ENCODE results near the gene BLOC1S5.
"Not testable (repeated sequence)": the region's sequence is repeated elsewhere in the genome, so short reads cannot be mapped to it uniquely, and the experiment has no call there.

The BLOC1S5 gene

DNA sequence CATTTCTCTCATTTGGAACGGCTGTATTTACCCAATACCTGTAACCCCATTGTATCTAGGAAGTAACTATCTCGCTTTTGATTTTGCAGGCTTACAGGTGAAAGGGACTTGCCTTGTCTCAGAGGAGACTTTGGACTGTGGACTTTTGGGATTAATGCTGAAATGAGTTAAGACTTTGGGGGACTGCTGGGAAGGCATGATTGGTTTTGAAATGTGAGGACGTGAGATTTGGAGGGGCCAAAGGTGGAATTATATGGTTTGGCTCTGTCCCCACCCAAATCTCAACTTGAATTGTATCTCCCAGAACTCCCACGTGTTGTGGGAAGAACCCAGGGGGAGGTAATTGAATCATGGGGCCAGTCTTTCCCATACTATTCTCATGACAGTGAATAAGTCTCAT, 18.4 kb downstream of the BLOC1S5 start:
- not testable (repeated sequence) for DNase-seq (ENCODE audit: low read depth in 1 of 2, low spot score in 1 of 2)

DNA sequence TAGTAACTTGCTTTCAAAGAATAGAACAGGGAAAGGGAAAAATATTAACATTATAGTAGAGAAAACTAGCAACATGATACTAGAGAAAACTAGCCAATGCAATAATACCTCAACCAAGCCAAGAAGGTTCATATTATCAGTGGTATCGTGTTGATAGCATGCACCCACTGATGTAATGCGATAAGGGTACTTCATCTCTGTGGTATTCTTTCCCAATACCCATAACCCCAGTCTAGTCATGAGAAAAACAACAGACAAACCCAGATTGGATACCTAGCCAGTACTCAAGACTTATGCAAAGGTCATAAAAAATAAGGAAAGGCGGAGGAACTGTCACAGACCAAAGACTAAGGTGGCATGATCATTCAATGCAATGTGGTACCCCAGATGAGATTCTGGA, 21.0 kb downstream of the BLOC1S5 start:
- DNase-seq (ENCODE audit: low read depth in 1 of 2, low spot score in 1 of 2) = no peak

DNA sequence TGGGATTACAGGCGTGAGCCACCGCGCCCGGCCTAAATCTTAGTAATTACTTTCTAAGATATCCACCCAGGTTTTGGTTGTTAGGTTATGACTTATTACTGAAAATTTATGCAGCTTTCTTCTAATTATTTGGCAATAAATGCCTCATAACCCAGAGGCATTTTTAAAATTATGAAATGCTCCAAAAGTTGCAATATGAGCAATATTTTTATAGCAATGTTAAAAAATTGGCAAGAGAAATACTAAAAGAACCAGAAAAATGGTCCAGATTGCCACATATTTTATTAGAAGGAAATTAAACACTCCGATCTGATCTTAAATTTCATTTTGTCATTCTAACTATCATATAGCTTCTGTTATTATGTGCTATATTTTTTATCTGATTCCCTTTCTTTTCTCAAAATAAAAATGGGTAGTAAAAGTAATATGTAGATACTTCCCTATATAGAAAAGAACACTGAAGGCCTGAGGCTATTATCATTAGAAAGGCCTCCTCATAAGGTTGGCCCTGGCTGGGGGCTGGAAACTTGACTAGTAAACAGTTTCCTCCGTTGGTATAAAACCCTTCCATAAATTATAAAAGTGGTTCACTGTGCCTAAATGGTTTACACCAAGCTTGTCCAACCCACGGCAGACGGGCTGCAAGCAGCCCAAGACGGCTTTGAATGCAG, 22.1 kb downstream of the BLOC1S5 start:
- DNase-seq (ENCODE audit: low read depth in 1 of 2, low spot score in 1 of 2) = no peak

DNA sequence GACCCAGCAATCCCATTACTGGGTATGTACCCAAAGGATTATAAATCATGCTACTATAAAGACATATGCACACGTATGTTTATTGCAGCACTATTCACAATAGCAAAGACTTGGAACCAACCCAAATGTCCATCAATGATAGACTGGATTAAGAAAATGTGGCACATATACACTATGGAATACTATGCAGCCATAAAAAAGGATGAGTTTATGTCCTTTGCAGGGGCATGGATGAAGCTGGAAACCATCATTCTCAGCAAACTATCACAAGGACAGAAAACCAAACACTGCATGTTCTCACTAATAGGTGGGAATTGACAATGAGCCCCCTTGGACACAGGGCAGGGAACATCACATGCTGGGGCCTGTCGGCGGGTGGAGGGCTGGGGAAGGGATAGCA, 30.1 kb downstream of the BLOC1S5 start:
- DNase-seq (ENCODE audit: low read depth in 1 of 2, low spot score in 1 of 2) = not testable (repeated sequence)

DNA sequence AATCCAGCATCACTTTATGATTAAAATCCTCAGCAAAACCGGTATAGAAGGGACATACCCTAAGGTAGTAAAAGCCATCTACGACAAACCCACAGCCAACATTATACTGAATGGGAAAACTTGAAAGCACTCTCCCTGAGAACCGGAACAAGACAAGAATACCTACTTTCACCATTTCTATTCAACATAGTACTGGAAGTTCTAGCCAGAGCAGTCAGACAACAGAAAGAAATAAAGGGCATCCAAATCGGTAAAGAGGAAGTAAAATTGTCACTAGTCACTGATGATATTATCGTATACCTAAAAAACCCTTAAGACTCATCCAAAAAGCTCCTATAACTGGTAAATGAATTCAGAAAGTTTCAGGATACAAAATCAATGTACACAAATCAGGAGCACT, 33.3 kb downstream of the BLOC1S5 start:
- DNase-seq (ENCODE audit: low read depth in 1 of 2, low spot score in 1 of 2) = no peak

DNA sequence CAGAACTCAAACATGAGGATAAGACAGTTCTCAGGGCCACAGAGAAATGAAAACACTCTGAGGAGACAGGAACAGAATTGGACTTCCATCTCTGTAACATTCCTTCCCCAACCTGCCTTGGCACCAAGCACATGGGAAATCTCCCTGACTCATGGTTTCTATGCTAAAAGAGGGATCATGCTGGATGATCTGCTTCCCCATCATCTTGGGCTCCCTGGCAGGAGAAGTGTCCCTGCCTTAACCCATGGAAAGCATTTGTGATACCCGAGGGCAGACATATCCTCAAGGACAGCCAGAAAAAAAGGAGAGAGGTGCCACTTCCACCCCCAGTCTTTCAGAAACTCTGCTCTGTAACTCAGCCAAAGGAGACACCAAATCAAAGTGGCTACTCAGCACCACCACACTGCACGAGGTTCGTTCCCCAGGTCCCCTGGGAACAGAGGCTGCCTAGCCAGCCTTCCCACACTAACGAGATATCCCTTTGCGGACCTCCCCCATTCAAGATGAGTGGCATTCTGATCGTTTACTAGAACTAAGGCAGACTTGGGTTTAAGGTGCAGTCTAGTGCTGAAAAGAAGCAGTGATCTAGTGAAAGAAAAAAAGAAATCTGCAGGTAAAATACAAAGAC, 34.8 kb downstream of the BLOC1S5 start:
- no peak for DNase-seq (ENCODE audit: low read depth in 1 of 2, low spot score in 1 of 2)

DNA sequence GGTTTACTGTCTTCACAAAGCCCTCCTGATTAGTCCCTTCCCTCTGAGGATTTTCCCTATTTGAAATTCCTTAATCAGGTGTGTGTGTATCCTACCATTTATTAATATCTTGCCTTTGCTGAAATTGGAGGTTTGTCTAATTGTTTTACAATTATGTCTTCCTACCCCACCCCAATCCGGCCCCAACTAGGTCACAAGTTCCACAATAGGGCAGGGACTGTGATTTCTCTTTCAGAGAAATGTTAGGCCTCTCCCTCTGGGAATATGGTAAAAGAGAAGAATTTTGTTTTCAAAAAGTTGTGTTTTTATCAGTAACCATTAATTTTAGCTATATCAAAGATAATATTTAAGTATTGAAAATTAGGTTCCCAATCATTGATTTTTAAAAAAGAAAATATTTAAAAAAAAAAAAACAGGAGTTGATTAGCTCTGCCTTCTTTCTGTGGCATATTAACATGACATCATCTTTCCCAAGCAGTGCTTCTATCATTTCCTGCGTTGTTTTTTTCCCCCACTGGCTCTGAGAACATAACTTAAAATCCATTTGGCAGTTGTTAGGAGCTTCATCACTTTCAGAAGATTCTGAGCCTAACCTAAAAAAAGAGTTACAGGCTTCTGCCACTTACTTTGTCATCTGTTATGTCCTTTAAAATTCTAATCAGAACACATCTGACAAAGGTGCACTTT, 36.1 kb downstream of the BLOC1S5 start:
- DNase-seq (ENCODE audit: low read depth in 1 of 2, low spot score in 1 of 2) = no peak

DNA sequence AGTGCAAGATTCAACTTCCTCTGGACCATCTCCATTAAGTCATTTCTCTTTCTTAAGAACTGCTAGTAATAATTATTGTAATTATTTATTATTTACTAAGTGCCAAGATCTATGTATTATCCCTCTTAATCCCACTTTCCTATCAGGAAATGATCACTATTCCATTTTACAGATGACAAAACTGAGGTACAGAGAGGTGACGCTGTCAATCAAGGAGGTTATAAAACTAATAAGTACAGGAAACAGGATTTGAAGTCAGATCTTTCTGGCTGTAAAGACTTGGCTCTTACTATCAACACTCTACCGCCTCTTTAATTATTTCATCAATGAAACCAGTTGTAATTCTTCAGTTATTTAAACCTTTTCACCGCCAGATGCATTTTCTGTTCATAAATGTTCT, 37.4 kb downstream of the BLOC1S5 start:
- DNase-seq (ENCODE audit: low read depth in 1 of 2, low spot score in 1 of 2) = no peak

DNA sequence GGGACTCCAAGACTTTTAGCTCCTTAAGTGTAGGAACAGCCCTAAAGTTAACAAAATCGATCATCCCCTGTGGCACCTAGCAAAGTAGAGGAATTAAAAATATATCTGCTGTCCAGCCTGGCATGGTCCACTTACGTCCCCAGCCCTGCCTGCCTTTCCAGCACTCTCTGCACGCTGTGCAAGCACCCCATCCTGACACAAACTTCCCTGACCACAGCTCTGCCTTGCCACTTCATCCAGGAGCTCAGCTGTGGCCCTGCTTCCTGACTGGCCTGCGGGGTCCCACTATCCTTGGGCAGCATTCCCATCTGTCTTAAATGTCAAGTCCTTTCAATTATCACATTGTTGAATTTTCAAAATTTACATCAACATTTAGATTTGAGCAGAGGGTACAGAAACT, 39.0 kb downstream of the BLOC1S5 start:
- no peak for DNase-seq (ENCODE audit: low read depth in 1 of 2, low spot score in 1 of 2)

DNA sequence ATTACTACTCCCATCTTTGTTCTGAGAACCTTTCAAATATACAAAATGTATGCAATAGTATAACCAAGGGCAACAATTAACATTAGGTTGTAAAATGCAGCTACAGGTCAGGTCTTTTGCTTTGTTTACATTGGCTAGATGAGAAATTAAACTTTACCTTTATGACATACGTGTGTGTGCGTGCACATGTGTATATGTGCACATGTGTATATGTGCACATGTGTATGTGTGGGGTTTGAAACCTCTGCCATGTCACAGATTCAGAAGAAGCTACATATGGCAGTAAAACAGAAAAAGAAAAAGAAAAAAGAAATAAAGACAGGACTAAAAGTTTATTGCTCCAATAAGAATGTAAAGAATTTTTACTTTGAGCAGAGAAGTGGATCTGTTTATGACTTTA, 40.6 kb downstream of the BLOC1S5 start:
- DNase-seq (ENCODE audit: low read depth in 1 of 2, low spot score in 1 of 2) = no peak

DNA sequence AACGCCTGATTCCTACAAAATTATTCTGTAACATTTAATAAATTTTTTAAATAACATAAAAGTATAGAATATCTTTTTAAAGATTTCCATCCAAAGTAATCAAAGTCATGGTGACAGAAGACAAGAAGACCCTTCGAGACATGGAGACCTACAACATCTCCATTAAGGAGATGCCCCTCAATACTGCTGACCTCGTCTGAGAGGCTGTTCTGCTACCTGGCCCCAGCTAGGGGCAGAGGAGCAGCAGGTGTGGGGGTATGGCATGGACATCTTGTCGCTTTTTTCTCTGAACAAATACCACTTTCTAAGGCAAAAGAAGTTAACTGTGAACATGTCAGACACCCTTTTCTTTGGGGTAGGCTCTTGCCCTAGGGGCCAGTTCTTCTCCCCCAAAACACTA, 44.1 kb downstream of the BLOC1S5 start:
- DNase-seq (ENCODE audit: low read depth in 1 of 2, low spot score in 1 of 2) = no peak

DNA sequence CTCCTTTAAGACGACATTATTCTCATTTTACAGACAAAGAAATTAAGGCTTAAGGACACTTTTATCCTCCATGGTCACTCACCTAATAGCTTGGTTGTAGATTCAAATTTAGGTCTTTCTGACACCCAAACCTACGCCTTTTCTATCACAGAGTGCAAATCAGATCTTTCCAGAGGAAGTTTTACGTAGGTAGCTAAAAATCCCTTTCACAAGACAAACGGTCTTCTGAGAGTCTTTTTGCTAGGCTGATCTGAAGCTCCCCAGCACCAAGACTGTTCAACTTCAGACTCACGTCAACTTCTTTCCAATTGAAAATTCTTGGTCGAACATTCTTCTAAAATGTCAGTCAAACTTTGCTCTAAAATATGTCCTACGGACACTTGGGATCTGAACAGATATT, 46.5 kb downstream of the BLOC1S5 start:
- no peak for DNase-seq (ENCODE audit: low read depth in 1 of 2, low spot score in 1 of 2)

DNA sequence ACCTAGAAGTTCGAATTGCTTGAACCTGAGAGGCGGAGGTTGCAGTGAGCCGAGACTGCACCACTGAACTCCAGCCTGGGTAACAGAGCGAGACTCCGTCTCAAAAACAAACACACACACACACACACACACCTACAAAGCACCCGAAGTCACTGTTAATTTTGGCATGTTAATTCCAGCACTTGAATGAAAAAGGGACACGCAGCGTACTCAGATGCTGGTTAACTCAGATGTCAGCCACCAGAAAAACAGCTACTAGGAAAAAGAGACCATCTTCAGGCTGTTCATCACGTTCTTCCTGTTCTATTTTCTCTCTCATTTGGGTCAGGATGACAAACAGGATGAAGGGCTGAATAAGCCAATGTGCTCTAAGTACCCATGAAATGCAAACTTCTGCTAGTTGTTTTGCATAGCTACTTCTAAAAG, 46.9 kb downstream of the BLOC1S5 start:
- DNase-seq (ENCODE audit: low read depth in 1 of 2, low spot score in 1 of 2) = no peak

DNA sequence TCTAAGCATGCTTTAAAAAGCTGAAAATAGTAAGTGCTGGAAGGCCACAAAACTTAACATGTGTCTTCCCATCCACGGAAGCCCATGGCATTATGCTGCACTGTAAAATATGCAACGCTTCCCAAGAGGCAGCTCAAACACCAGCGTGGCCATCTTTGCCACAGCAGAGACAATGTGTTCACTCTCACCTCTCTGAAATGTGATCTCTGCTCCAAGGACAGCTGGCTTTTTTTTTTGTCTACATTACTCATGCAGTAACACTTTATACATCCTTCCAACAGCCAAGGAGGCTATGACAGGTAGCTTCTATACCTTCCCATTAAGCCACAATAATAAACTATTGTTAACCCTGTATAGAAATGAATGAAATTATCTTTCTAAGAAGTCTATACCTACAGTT, 49.2 kb downstream of the BLOC1S5 start:
- no peak for DNase-seq (ENCODE audit: low read depth in 1 of 2, low spot score in 1 of 2)

DNA sequence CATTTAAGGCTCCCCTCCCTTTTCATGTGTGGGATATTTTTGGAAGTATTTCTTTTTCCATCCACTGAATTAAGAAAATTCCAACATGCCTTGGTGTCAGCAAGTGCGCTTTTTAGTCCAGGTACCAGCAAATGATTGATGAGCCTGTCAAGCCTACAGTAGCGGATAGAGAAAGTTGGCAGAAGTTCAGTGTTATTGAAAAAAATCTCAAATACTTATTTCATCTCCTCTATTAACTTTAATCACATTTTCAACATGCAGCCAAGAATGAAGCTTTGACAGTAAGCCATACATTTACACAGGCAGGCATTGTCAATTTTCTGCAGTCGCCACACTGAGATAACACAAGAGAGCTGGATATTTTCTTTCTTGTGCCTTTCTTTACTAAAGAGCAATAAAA, 50.4 kb downstream of the BLOC1S5 start:
- no peak for DNase-seq (ENCODE audit: low read depth in 1 of 2, low spot score in 1 of 2)

DNA sequence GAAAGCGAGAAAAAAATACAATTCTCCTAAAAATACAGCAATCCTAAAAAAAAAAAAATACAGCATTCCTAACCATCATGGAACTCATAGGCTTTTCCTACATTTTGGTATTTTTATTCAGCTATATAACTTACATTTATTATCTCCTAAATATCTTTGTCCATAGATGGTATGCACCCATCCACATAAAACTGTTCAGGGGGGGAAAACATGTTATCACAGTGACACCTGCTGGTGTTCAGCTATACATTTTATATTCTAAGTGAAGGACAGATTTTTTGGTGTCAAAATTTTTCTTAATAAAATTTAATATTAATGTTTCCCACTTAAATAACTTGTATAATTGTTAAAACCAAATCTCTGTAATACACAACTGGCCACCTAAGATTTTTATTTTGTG, 58.0 kb downstream of the BLOC1S5 start:
- DNase-seq (ENCODE audit: low read depth in 1 of 2, low spot score in 1 of 2) = no peak

DNA sequence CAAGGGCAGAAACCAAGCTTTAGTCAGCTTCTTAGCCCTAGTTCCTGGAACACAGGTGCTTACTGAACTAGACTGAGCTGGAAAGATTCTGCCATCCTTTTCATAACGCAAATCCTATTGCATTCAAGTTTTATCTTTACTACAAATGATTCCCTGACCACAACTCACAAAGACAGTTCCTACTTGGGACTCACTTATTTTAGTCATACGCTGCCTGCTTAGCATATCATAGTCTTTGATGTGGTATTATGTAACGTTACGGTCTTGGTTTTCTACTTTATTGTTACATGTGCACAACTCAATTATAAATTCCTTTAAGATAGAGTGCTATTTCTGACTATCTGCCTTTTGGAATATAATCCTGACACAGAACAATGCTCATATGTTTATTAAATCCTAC, 59.1 kb downstream of the BLOC1S5 start:
- no peak for DNase-seq (ENCODE audit: low read depth in 1 of 2, low spot score in 1 of 2)

DNA sequence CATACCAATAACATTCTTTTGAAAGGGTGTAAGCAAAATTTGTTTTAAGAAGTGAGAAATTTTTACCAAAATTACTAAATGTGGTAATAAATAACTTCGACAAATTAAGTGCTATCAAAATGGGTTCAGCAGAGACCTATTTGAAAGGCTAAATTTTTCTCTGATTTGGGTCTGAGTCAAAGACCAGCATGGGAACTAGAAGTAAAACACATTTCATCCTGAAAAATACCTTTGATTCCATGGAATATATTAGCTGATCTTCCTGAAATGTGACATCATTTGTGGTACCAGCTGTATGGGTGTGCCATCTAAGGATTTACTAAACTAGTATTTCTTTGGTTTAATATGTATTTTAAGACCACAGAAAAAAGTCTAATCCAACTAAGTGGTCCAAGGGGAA, 63.6 kb downstream of the BLOC1S5 start:
- DNase-seq (ENCODE audit: low read depth in 1 of 2, low spot score in 1 of 2) = no peak

DNA sequence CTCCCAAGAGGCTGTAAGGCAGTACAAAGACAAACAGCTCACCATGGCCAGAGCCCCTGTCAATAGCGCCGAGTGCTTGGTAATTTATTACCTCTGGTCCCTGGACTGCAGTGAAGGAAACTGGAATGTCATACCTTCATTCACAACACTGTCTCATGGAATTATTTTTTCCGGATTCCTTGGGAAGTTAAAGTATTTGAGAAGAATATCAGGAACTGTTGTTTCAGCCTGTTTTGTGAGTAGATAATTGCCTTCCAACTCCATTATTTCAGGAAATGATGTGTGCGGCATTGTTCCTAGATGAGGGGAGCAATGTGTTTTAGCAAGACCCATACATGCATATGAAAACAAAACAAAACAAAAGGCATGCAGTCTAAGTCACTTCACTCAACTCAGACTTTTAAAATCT, 64.0 kb downstream of the BLOC1S5 start:
- DNase-seq (ENCODE audit: low read depth in 1 of 2, low spot score in 1 of 2) = no peak

DNA sequence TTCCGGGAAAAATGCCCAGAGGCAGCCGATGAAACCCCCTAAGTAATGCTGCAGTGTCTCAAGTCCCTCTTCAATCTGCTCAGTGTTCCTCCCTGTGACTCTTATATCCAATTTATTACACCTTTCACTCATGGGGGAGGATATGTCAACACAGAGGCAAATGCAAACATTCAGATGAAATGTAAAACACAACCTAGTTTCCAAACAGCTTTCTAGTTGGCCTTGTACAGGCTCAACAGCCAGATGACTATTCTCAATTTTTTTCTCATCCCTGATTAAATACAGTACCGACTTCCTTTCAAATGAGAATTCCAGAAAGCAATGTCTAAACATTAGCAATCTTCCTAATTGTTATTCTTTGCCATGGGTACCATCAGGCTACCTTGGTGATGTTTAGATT, 65.0 kb downstream of the BLOC1S5 start:
- no peak for DNase-seq (ENCODE audit: low read depth in 1 of 2, low spot score in 1 of 2)

DNA sequence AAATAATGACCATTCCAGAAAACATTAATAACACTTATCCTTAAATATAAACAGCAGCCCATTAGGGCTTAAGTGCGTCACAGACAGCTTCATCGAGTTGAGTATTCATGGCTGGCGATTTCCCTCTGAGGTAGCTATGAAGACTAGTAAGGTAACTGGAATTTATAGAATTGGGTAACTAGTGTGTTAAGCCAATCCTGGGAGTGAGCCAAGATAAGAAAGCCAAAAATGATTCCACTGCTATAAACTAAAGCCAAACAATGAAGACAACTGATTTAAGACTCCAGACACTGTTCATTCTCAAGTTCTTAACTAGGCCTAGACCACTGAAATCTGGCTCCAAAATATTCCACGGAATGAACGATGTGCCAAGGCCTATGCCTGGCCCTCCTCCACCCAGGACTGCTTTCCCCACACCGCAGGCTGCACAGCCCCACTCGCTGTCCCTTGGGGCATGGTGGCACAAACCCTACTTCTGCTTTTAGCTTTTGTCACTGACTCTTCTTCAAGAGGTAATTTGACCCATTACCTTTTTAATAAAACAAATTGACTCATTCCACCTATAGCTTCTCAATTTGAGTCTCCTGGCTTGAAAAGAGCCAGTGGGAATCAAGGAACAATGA, 66.0 kb downstream of the BLOC1S5 start:
- no peak for DNase-seq (ENCODE audit: low read depth in 1 of 2, low spot score in 1 of 2)

DNA sequence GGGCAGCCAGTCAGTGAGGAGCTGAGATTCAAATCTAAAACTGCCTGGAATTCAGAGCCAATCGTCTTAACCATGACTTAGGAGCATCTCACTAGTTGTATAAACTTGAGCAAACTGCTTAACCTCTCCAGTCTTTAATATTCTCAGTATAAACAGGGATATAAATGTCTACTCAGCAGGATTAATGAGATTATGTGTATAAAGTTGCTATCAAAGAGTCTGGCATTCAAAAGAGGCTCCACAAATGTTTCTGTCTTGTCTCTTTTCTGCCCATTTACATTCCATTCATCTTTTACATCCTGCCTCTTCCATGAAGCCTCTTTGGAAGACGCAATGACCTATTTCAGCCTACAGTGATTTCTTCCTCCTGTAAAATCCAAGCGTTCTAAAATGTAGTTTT, 66.9 kb downstream of the BLOC1S5 start:
- DNase-seq (ENCODE audit: low read depth in 1 of 2, low spot score in 1 of 2) = no peak
